Esophagus squamous epithelium (tissue), 4 donors: ENCODE data around the gene FUT9.

Experiments used
- CTCF ChIP-seq, 6 experiments: fragments of 450-650 bp in 4 of 6; fragments of 200-600 bp in 2 of 6; sonication (generic) in 2 of 6; IDR thresholded peaks; one replicate each; pipeline ENCODE4 v1.5.1; 2016 to 2019; ENCODE audit warnings: antibody characterized with exemption in 6 of 6, mild to moderate bottlenecking in 4 of 6, moderate library complexity in 4 of 6
- POLR2A ChIP-seq, 4 donors: fragments of 450-650 bp; IDR thresholded peaks; one replicate each; pipeline ENCODE4 v1.6.1; 2017; ENCODE audit warnings: antibody characterized with exemption in 4 of 4, mild to moderate bottlenecking in 4 of 4, moderate library complexity in 3 of 4

GRCh38 chr6:96237638-96238347 lies 222.0 kb downstream of the FUT9 start:
- TF ChIP-seq CTCF (IDR thresholded peaks at IDR 0.05) (no peak), POLR2A (IDR thresholded peaks at IDR 0.05) (no peak)
